ENCODE measurements around the gene SOX21.

The SOX21 gene

GRCh38 chr13:94679614-94680013, 32.7 kb downstream of the SOX21 start:
- DNase-seq (ENCODE audit: low read depth in 1 of 2, low spot score in 1 of 2): no peak

GRCh38 chr13:94678845-94679244, 33.5 kb downstream of the SOX21 start:
- no peak for DNase-seq (ENCODE audit: low read depth in 1 of 2, low spot score in 1 of 2)

GRCh38 chr13:94677799-94678198, 34.5 kb downstream of the SOX21 start:
- DNase-seq (ENCODE audit: low read depth in 1 of 2, low spot score in 1 of 2): no peak

- DNase-seq (ENCODE audit: low read depth in 1 of 2, low spot score in 1 of 2): peak in 1 of 2 donors; percentile 6
Measured at GRCh38 chr13:94674609-94675348, 37.6 kb downstream of the SOX21 start.

GRCh38 chr13:94673851-94674250, 38.5 kb downstream of the SOX21 start:
- no peak for DNase-seq (ENCODE audit: low read depth in 1 of 2, low spot score in 1 of 2)

- DNase-seq (ENCODE audit: low read depth in 1 of 2, low spot score in 1 of 2): no peak
Measured at GRCh38 chr13:94672400-94672799, 39.9 kb downstream of the SOX21 start.

- DNase-seq (ENCODE audit: low read depth in 1 of 2, low spot score in 1 of 2): no peak
Measured at GRCh38 chr13:94667190-94667589, 45.2 kb downstream of the SOX21 start.

GRCh38 chr13:94666065-94666464, 46.3 kb downstream of the SOX21 start:
- DNase-seq (ENCODE audit: low read depth in 1 of 2, low spot score in 1 of 2): no peak

GRCh38 chr13:94664889-94665288, 47.5 kb downstream of the SOX21 start:
- DNase-seq (ENCODE audit: low read depth in 1 of 2, low spot score in 1 of 2): no peak

- no peak for DNase-seq (ENCODE audit: low read depth in 1 of 2, low spot score in 1 of 2)
Measured at GRCh38 chr13:94662274-94662945, 49.9 kb downstream of the SOX21 start.

GRCh38 chr13:94661406-94661805, 50.9 kb downstream of the SOX21 start:
- no peak for DNase-seq (ENCODE audit: low read depth in 1 of 2, low spot score in 1 of 2)

GRCh38 chr13:94660695-94661326, 51.5 kb downstream of the SOX21 start:
- DNase-seq (ENCODE audit: low read depth in 1 of 2, low spot score in 1 of 2): no peak
